ENCODE data around the gene TSPAN31.
"Not testable (repeated sequence)": the region's sequence is repeated elsewhere in the genome, so short reads cannot be mapped to it uniquely, and the experiment has no call there.

Gene TSPAN31

DNA sequence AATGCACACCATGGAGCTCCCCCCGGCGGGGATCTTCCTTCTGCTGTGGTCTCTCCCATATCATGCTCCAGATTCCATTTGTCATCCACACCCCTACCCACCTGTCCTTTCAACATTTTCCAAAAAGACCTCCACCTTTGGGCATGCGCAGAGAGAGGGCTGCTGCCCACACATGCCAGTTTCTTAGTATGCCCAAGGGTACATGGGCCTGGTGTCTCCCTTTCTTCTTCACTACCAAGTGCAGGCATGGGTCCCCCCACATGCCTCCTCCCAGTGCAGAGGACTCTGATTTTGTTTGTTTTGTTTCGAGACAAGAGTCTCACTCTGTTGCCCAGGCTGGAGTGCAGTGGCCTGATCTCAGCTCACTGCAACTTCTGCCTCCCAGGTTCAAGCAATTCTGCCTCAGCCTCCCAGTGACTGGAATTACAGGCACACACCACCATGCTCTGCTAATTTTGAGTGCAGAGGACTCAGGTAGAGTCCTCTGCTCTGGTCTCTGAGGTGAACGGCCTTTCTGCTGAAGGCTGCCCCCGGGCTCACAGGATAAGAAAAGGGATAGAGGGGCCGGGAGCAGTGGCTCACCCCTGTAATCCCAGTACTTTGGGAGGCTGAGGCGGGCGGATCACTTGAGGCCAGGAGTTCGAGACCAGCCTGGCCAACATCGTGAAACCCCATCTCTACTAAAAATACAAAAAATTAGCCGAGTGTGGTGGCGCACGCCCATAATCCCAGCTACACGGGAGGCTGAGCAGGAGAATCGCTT is 22.8 kb upstream of the TSPAN31 start:
- in situ Hi-C loops (cut with MboI; ENCODE audit: low sequenced_read_pairs), result not testable (repeated sequence)

GRCh38 chr12:57722716-57723629 is 21.9 kb upstream of the TSPAN31 start:
- in situ Hi-C loops (cut with MboI; ENCODE audit: low sequenced_read_pairs), result no loop called here

- in situ Hi-C loops (cut with MboI; ENCODE audit: low sequenced_read_pairs), result no loop called here
Measured at GRCh38 chr12:57723630-57723962, 21.2 kb upstream of the TSPAN31 start.

DNA sequence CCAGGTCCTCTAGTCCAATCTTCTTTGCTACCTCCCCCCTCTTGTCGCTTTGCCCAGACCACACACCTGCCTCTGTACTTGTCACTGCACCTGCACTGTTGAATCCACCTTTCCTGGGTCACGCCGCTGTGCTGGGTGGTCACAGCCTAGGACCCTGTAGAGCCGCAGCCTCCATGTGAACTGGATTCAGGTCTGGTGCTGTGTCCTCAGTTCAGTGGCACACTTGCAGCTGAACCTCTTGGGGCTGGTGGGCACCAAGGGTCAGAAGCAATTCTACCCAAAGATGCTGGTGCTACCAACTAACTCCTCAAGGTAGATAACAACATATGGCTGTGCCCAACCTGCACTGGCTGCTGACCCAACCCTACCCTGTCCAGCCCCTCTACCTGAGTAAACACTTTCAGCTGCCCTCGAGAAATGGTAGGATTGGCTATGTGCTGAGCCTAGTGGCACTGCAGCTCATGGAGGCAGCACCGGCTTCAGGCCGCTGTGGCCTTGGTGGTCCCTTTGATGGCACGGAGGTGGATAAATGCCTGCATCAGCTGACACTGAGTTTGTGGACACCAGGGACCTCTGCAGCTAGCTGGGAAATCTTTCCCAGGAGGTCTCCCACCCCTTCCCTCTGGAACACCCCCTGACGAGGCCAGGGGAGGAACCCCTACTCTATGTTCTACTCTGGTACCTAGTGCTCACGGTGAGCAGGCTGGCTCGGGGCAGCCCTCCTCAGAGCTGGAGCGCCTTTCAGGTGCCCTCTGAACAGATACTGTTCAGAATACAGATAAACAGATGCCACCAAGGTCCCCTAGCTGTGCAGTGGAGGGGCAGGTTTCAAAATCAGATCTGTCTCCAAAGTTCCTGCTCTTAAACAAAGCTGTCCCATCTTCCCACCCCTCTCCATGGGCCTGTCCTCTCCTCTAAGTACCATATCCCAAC is 20.6 kb upstream of the TSPAN31 start:
- in situ Hi-C loops (cut with MboI; ENCODE audit: low sequenced_read_pairs), result no loop called here

DNA sequence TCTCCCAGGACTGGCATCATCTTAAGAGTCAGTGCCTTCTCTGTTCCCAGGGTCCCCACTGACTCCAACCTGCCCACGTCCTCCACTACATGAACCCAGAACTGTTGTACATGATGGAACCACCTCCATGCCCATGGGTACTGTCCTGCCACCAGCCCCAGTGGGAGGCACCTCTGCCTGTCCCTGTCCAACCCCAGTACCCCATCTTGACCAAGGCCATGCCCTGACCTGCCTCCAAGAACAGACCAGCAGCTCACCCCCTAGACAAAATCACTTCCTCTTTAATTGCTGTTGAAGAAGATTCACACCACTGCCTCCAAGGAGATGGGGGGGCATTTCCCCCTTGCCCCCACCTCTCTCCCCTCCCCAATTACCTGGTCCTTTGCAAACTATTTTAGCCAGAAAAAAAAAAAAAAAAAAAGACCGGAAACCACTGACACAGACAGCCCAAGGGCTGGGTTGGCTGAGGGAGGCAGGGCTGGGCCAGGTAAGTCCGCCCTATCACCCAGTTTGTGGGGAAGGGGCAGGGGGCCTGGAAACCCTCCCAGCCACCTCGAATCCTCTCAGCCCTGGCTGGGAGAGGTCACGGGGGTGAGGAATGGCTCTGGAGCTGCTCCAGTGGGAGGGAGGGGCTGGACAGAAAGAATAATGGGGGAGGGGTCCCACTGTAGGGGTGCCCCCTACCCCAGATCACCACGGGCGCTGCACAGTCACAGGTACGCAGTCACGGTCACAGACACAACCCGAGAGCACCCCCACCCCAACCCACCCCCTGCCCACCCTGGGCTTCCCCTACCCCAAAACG is 19.7 kb upstream of the TSPAN31 start:
- in situ Hi-C loops (cut with MboI; ENCODE audit: low sequenced_read_pairs), result no loop called here

DNA sequence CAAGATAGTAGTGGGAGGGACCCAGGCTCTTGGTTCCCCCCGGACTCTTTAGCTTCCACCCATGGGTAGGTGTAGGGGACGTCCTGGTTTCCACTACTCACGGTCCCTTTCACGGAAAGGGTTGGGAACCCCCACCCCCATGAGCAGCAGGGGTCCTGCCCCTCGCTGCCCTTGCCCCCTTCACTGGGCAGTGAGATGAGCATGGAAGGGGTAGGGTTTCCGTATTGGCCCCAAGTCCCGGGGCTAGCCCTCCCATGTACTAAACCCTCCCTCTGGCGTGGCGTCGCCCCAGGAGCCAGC is 19.0 kb upstream of the TSPAN31 start:
- in situ Hi-C loops (cut with MboI; ENCODE audit: low sequenced_read_pairs), result no loop called here

GRCh38 chr12:57726151-57726883 is 18.5 kb upstream of the TSPAN31 start:
- in situ Hi-C loops (cut with MboI; ENCODE audit: low sequenced_read_pairs), result no loop called here

GRCh38 chr12:57726884-57727757 is 17.7 kb upstream of the TSPAN31 start:
- in situ Hi-C loops (cut with MboI; ENCODE audit: low sequenced_read_pairs), result no loop called here

DNA sequence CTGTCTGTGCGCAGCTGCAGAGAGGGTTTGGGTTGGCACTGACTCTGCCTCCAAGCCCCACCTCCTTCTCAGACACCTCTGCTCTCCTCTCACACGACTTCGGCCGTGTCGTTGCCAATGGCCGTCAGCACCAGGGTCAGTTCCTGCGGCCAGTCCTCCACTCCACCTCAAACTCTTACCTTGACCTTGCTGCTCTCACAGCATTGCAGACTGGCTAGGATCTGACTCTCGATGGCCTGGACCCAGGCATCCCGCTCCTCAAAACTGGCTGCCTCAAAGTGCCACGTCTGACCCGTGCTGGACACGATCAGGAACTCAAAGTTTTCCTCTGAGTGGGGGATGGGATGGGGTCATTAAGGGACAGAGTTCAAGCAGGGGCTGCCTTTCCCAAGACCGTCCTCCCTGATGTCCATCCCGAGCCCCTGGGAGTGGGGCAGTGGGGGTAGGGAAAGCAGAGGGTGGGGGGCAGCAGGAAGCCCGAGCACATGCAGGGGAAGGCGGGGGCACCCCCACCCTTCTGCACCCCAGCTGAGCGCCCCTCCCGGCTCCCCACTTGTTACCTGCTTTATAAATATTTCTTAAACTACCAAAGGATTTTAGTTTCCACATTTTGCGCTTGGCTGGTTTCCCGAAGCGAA is 17.0 kb upstream of the TSPAN31 start:
- in situ Hi-C loops (cut with MboI; ENCODE audit: low sequenced_read_pairs), result no loop called here

GRCh38 chr12:57729321-57729844 is 15.5 kb upstream of the TSPAN31 start:
- in situ Hi-C loops (cut with MboI; ENCODE audit: low sequenced_read_pairs), result no loop called here

DNA sequence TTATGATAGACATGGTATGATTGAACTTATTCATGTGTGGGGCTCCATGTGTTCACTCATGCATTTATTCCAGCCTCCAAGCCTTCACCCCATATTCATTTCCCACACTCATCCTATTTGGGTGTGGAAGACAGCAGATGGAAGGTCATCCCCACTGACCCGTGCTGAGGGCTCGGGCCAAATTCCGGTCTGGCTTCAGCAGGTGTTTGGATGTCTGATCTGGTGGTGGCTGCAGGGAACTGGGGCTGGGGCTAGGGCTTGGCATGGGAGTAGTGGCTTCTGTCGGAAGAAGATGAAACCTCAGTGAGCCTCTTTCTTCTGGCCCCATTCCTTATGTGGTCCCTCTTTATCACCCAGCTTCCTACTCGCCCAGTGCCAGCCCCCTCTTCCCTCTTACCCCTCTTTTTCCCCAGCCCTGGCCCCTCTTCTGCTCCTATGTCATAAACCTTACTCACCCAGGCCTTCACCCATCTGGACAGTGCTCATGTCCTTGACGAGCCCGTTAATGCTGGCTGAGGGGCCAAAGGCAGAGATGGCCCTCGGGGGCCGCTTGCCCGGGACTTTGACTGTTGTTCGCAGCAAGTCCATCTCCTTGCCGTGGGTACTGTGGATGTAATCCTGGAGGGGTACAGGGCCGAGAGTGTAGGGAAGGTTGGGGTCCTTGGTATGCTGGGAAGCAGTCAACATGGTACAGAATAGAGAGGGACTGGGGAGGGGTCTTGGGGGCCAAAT is 14.3 kb upstream of the TSPAN31 start:
- in situ Hi-C loops (cut with MboI; ENCODE audit: low sequenced_read_pairs), result no loop called here

DNA sequence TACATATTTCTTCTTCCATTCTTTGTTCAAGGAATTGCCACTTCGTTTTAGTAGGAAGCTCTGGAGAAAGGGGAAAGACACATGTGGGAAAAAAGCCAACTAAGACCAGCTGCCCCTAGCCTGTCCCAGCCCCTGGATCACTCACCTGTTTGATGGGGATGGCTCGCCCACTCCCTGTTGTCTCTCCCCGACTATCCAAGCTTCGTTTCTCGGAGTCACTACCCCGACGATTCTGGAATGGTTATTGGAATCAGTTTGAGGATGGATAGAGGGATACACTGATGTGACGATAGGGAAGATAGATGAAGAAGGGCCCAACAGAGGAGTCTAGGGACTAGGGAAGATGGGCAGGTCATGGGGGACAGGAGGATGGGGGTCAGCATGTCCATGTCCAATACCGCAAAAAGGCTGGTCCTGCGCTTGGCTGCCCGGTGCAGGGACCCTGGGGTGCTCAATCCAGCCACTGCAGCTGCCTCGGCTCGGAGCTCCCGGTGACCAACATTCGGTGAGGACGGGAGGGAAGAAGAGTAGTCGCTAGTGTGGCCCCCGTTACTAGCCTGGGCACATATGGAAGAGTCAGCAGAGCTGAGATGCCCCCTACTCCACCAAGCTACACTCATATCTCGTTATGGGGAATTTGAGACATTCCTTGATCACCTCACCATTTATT is 13.3 kb upstream of the TSPAN31 start:
- in situ Hi-C loops (cut with MboI; ENCODE audit: low sequenced_read_pairs), result no loop called here

DNA sequence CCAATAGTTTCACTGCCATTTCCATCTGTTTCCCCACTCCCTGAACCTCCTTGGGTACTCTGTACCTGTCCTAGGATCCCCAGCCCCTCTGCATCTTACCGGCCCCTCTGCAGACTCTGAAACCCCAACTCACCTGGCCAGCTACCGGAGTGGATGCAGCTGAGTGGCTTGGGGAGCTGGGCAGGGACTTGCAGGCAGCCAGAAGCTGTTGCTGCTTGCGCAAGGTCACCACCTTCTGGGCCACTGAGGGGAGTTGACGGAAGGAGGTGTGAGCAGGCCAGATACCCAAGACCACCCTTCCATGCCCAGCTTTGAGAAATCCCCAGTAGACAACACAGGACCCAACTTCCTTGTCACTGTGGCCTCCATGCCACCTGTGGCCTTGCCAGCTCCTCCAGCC is 12.6 kb upstream of the TSPAN31 start:
- in situ Hi-C loops (cut with MboI; ENCODE audit: low sequenced_read_pairs), result no loop called here

DNA sequence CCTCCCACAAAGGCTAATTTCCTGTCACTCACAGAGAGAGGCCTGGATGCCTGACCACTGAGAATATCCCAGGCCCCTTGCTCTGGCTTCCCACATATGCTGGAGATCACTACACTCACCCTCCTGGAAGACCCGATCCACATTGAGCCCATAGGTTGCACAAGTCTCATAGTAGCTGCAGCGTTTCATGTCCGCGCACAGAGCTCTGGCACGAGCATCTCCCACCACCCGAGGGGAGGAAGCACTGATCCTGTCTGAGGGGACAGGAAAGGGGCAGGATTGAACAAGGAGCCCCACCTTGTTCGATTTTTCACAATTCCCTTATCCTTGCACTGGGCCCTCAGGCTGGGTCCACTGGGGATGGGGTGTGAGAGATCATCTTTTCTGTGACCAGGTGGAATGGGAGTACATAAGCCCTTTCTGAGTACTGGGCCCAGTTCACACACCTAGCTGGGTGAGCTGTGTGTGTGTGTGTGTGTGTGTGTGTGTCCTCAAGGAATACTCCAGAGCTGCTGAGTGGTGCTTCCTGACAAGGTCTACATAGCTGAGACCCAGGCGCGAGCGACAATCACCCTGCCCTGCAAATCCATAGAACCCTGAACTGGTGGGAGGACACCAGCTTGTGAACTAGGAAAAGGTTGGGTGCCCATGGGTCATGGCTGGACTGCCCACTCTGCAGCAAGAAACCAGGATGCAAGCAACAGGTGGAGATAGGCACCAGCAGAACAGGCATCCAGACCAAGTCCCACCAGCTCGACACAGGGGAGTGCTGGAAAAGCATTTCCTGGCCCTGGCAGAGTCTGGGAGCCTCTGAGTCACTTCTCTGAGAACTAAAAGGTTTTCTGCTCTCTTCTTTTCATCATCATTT is 11.9 kb upstream of the TSPAN31 start:
- in situ Hi-C loops (cut with MboI; ENCODE audit: low sequenced_read_pairs), result no loop called here

DNA sequence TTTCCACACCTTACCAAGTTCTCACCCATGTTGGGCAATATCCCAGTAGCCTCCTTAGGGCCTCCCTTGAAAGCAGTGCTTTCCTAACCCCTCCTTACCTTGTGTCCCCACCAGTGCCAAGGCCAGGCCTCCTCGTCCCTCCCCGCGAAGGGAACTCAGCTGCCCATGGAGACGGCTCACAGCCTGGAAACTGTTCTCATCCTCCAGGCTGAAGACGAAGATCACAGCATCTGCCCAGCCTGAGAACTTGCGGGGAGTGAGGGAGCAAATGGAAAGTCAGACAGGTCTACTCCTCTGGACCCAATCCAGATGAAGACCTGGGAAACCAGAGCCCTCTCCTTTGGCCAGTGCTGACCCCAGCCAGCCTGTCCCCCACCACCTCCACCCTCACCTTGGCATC is 10.9 kb upstream of the TSPAN31 start:
- in situ Hi-C loops (cut with MboI; ENCODE audit: low sequenced_read_pairs), result no loop called here

DNA sequence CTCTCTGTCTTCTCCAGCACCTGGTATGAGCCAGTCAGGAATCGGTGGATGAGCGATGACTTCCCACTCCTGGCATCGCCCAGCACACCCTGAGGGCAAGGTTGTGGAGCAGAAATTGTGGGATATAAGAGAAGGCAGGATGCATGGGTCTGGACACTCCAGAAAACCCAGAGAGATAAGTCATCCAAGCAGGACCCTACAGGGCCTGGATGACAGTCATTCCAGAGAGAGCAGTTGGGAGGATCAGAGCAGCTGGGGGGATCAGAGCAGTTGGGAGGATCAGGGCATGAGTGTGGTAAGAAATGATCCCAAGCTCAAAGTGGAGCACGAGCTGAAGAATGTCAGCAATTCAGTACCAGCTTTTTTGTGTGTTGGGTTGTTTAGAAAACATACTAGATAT is 10.2 kb upstream of the TSPAN31 start:
- in situ Hi-C loops (cut with MboI; ENCODE audit: low sequenced_read_pairs), result no loop called here

Data from HL-60/S4 treated with retinoic acid at 250 ng/mL for 4 days and 3 days (cell line).